Heart right ventricle (tissue), 16 donors: ENCODE results near the gene POU2F2. TPM values are rescaled to one million over a fixed set of nuclear protein-coding genes. Genes with fewer than 3 reads are reported as not detected.

Experiments
- ATAC-seq, 8 donors: fragments of 200-7000 bp; cut with Tn5 transposase; one replicate each; pipeline ENCODE4 v1.9.1; 2020; ENCODE audit warnings: mild to moderate bottlenecking in 8 of 8, moderate library complexity in 8 of 8, moderate number of reproducible peaks in 1 of 8
- DNase-seq, 2 donors: peaks; one replicate each; pipeline ENCODE4 v3.0.0-alpha.2; 2020
- H3K27ac ChIP-seq, 10 donors: fragments of 200-600 bp; sonication (generic) in 2 of 10; one replicate each; pipeline versions ENCODE4 v1.5.0 to v1.8.0; 2020 to 2022; ENCODE audit warnings: mild to moderate bottlenecking in 3 of 10
- H3K27me3 ChIP-seq, 7 donors: fragments of 200-600 bp; one replicate each; pipeline ENCODE4 v1.8.0; 2021 to 2022; ENCODE audit warnings: mild to moderate bottlenecking in 2 of 7
- H3K36me3 ChIP-seq, 9 donors: fragments of 200-600 bp; sonication (generic) in 1 of 9; one replicate each; pipeline versions ENCODE4 v1.5.0 to v1.8.0; 2020 to 2022; ENCODE audit warnings: mild to moderate bottlenecking in 2 of 9
- H3K4me1 ChIP-seq, 9 donors: fragments of 200-600 bp; sonication (generic) in 1 of 9; one replicate each; pipeline versions ENCODE4 v1.5.0 to v1.8.0; 2020 to 2022; ENCODE audit warnings: mild to moderate bottlenecking in 4 of 9
- H3K4me3 ChIP-seq, 10 donors: fragments of 200-600 bp; sonication (generic) in 2 of 10; one replicate each; pipeline versions ENCODE4 v1.5.0 to v1.8.0; 2020 to 2022; ENCODE audit warnings: mild to moderate bottlenecking in 7 of 10, moderate library complexity in 2 of 10
- H3K9me3 ChIP-seq, 11 donors: fragments of 200-600 bp in 10 of 11; sonication (generic) in 2 of 11; one replicate each; pipeline versions ENCODE4 v1.5.0 to v1.8.0; 2013 to 2022; ENCODE audit warnings: mild to moderate bottlenecking in 2 of 11, control low read depth in 1 of 11, moderate library complexity in 1 of 11
- CTCF ChIP-seq, 9 donors: fragments of 200-600 bp; sonication (generic) in 2 of 9; IDR thresholded peaks; one replicate each; pipeline versions ENCODE4 v1.5.0 to v1.8.0; 2021 to 2022; ENCODE audit warnings: antibody characterized with exemption in 9 of 9, mild to moderate bottlenecking in 5 of 9, moderate library complexity in 1 of 9
- WGBS, 2 donors: extraction: QIAGEN DNeasy Blood & Tissue Kit; methylation state at CpG; one replicate each; pipeline ENCODE4 v1.1.7; 2013; ENCODE audit warnings: inconsistent platforms in 1 of 2; 5-methylcytosine and 5-hydroxymethylcytosine counted together
- intact Hi-C, 10 donors: fragments of 100-400 bp; cut with DNase I; formaldehyde crosslinking; loops; one replicate each; pipeline versions ENCODE4 v1.11.1 to v1.14.2; 2022
- polyA plus RNA-seq, 2 donors: library from polyadenylated mRNA; stranded (reverse); fragments of 200-250 nt; gene quantifications; one replicate each; pipeline ENCODE4 v1.2.3, GENCODE V29; 2013
- total RNA-seq, 10 donors: library from RNA; stranded (reverse); fragmentation: NEBNext Ultra II Directional in 3 of 10; extraction: Animal tissue kit (Norgen Biotek cat#: 25700) in 3 of 10; gene quantifications; one replicate each; pipeline versions ENCODE4 v1.2.1 to v1.2.4, GENCODE V29; 2021 to 2023
- donor health status: Arrhythmogenic right ventricular cardiomyopathy.
- donor health status: ischemic (EF 13 %, LVEDD 7.1; RV severe dilation, severe dysfunction).
- donor health status: healthy with polysubstance abuse.
- donor health status: DM: no; HTN: yes; CAD: no.
- donor health status: DM: no; HTN: no; CAD: no.
- donor health status: ischemic (EF 25% LVEDD 6.9; RV normal size, moderate dysfunction).
- donor health status: ischemic (EF 25% LVEDD 5.7; RV mildly dilated, moderate dysfunction).
- donor health status: healthy.
- donor health status: DM: yes; HTN: yes; CAD: no.
- donor health status: Ischemic cardiomyopathy.
- donor health status: ischemic (EF 35%, LVEDD 5.7; RV mildly dilated, moderate dysfunction).
- donor health status: nonischemic (EF 11% LVEDD 7.7; RV severe dilation, severe dysfunction).
- donor health status: DM: yes; HTN: yes; CAD: no.
- donor health status: PGD.
- donor health status: ischemic (EF 29% LVEDD 5.4; RV normal size, mild dysfunction).
- donor health status: nonischemic (EF 23%, LVEDD 6.1; RV moderate dilation, normal function).

The POU2F2 gene
- total and polyA plus RNA-seq, 12 donors, result 0.28 to 3.8 (median 0.69) TPM

DNA sequence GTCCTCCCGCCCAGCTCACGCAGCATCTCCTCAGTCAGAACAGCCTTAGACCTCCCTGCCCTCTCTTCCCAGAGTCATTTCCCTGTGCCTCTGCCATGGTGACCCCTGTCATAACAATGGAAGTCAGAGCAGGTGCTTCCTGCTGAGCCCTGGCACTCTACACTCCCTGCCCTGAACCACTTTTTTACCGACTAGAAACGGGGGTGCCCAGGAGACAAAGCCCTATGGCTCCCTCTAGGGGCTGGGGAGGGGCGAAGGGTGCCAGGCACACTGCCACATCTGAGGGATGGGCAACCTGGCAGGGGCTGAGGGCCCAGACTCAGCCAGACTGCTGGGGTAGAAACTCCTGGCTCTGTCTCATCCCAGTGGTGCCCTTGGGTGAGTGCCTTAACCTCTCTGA lies 39.9 kb downstream of the POU2F2 start:
- TF ChIP-seq CTCF (IDR thresholded peaks at IDR 0.05), result peak in 8 of 9 donors; percentile 14 to 61 (median 50)
- H3K27me3 ChIP-seq, result peaks cover 0 to 25% (median 19%) of the 10 kb centered on the region in 7 donors
- intact Hi-C loops, result no loop called here
- peaks cover 0 to 33% (median 4%) of the 10 kb centered on the region in 9 donors for H3K4me1 ChIP-seq
- H3K36me3 ChIP-seq, result peaks cover 0 to 32% (median 0%) of the 10 kb centered on the region in 9 donors
- no peak for DNase-seq
- 33 to 35% methylated on average over 5 of the region's 5 CpGs for WGBS, 2 donors
- no peaks in the 10 kb centered on the region for H3K9me3 ChIP-seq
- no peak overlapping the region for H3K27ac ChIP-seq
- peak in 6 of 8 donors; percentile 27 to 68 (median 48) for ATAC-seq
- no peak overlapping the region for H3K4me3 ChIP-seq

DNA sequence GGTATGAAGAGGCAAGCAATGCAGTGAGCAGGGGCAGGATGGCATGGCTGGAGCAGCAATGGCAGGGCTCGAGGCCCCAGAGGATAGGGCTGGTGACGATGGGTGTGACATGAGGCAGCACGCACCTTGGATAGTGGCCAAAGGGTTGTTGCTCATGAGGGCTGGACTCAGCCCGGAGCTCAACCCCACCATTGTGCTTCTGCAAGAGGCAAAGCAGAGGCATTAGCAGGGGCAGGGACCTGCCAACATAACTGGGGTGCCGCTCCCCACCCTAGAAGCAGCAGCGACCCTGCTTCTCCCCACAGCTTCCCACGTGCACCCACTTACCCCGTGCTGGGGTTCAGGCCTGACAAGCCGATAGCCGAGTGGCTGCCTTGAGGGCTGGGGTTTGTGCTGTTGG lies 40.5 kb downstream of the POU2F2 start:
- Histone ChIP-seq H3K4me3 (no peak overlapping the region), H3K4me1 (peaks cover 0 to 33% (median 4%) of the 10 kb centered on the region in 9 donors)
- ATAC-seq, result peak in 6 of 8 donors; percentile 34 to 60 (median 40)

DNA sequence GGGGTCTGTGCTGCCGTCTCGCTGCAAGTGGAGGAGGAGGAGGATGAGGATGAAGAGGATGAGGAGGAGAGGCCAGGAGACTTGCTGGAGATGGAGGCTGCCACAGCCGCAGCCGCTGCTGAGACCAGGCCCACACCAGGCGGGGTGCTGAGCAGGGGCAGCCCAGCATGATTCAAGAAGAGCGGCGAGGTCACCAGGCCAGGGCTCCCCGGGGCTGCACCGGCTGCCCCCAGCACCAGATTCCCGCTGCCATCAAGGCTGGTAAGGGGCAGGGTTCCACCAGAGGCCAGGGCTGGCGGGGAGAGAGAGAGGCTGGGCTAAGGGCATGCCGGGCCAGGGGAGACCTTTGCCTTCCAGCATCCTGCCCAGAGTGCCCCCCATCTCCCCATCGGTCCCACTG lies 40.9 kb downstream of the POU2F2 start:
- no peak for DNase-seq
- H3K9me3 ChIP-seq, result no peaks in the 10 kb centered on the region
- no peak overlapping the region for H3K27ac ChIP-seq
- intact Hi-C loops, result no loop called here
- peaks cover 0 to 16% (median 13%) of the 10 kb centered on the region in 7 donors for H3K27me3 ChIP-seq
- H3K36me3 ChIP-seq, result peaks cover 0 to 28% (median 0%) of the 10 kb centered on the region in 9 donors
- WGBS, 2 donors, result 84 to 87% methylated on average over 13 of the region's 13 CpGs
- no peak overlapping the region for H3K4me3 ChIP-seq
- H3K4me1 ChIP-seq, result peaks cover 0 to 33% (median 4%) of the 10 kb centered on the region in 9 donors
- TF ChIP-seq CTCF (IDR thresholded peaks at IDR 0.05), result no peak
- peak in 1 of 8 donors; percentile 29 for ATAC-seq

More for the DNA sequence above, 40.5 kb downstream of the POU2F2 start:
- Histone ChIP-seq H3K27me3 (peaks cover 0 to 20% (median 17%) of the 10 kb centered on the region in 7 donors), H3K9me3 (no peaks in the 10 kb centered on the region), H3K36me3 (peaks cover 0 to 32% (median 0%) of the 10 kb centered on the region in 9 donors), H3K27ac (no peak overlapping the region)
- no peak for TF ChIP-seq CTCF (IDR thresholded peaks at IDR 0.05)
- DNase-seq, result no peak
- intact Hi-C loops, result no loop called here
- WGBS, 2 donors, result 34 to 38% methylated on average over 10 of the region's 10 CpGs

DNA sequence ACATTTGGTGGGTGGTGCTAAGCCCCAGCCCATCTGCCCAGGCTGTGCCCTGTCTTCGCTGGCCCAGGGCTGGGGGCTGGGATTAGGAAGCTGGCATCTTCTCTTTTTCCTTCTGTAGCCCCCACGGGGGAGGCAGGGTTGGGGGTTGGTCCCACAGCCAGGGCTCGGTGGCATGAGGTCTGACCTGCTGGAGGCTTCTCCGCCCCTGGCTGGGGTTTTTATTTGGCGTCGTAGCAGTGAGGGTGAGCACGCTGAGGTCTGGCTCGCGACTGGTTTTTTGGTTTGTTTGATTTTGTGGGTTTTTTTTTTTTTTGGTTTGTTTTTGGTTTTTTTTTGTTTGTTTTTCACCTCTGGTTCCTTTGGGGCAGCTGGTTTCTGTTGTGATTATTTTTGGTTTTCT lies 41.6 kb downstream of the POU2F2 start:
- TF ChIP-seq CTCF (IDR thresholded peaks at IDR 0.05), result no peak
- Histone ChIP-seq H3K36me3 (peaks cover 0 to 24% (median 0%) of the 10 kb centered on the region in 9 donors), H3K4me1 (peaks cover 0 to 33% (median 4%) of the 10 kb centered on the region in 9 donors), H3K4me3 (no peak overlapping the region), H3K27me3 (peaks cover 0 to 9% (median 7%) of the 10 kb centered on the region in 7 donors), H3K27ac (no peak overlapping the region), H3K9me3 (no peaks in the 10 kb centered on the region)
- no peak for DNase-seq
- 79 to 85% methylated on average over 9 of the region's 9 CpGs for WGBS, 2 donors
- intact Hi-C loops, result no loop called here
- ATAC-seq, result no peak
